ENCODE results near the gene DGKZ. TPM values are rescaled to one million over a fixed set of nuclear protein-coding genes. Genes with fewer than 3 reads are reported as not detected.

The DGKZ gene
- total and polyA plus RNA-seq, 2 donors (not counting 3 experiments of a cell fraction or from before 2014, with no cell fraction given) = 88.8 to 127 TPM

DNA sequence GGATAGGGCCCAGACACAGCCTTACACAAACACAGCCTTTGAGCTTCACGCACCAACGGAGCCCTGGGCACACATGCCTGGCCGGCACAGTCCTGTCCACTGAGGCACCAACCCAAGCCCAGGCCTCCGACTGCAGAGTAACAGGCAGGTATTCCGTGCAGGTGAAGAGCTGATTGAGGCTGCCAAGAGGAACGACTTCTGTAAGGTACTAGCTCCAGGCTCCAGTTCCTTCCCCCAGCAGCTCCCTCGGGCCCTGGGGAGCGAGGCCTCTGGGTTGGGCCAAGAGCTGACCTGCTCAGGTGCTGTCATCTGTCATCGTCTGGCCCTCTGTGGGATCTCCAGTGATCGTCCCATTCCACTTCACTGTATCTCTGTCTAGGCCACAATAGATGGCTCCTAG lies 31.0 kb downstream of the DGKZ start:
- BruUV-seq (replicated peaks) = no TSS peak
- no peak for DNase-seq (ENCODE audit: low read depth, low spot score)
- Histone ChIP-seq H3K4me2 (ENCODE audit: insufficient read depth, low read length) (no peak overlapping the region), H3K9me1 (replicated peaks; ENCODE audit: control insufficient read depth, extremely low read depth, insufficient read depth, low read length) (no peaks in the 10 kb centered on the region), H4K20me1 (replicated peaks; ENCODE audit: control insufficient read depth, extremely low read depth, insufficient read depth, low read length) (no peaks in the 10 kb centered on the region), H3K4me1 (ENCODE audit: control insufficient read depth, extremely low read depth, insufficient read depth, low read length) (peaks cover 11% of the 10 kb centered on the region), H2AFZ (ENCODE audit: low read depth, low read length) (no peak overlapping the region), H3K79me2 (ENCODE audit: control insufficient read depth, insufficient read depth, low read length) (no peaks in the 10 kb centered on the region), H3K27ac (ENCODE audit: insufficient read depth, low read depth, low read length) (no peak overlapping the region), H3K27me3 (ENCODE audit: control insufficient read depth in 2 of 2, insufficient read depth in 2 of 2, low read length in 2 of 2) (no peaks in the 10 kb centered on the region), H3K9ac (replicated peaks; ENCODE audit: extremely low read depth, insufficient read depth, low read length) (no peak overlapping the region), H3K36me3 (ENCODE audit: control insufficient read depth in 2 of 2, extremely low read depth in 1 of 2, insufficient read depth in 2 of 2, low read length in 2 of 2) (peaks cover 3 to 35% of the 10 kb centered on the region in 2 experiments), H3K9me3 (replicated peaks; ENCODE audit: control insufficient read depth, insufficient read depth, low read length) (no peaks in the 10 kb centered on the region), H3K4me3 (replicated peaks in 1 of 3; ENCODE audit: insufficient read depth in 1 of 3, low read depth in 1 of 3, low read length in 3 of 3) (no peak overlapping the region)
- intact Hi-C loops (cut with micrococcal nuclease) (no loop called here), dilution Hi-C loops (cut with MboI; ENCODE audit: extremely low pct_ligation_motif_present, low sequenced_read_pairs) (no loop called here)
- POLR2A ChIA-PET = no interaction called here
- CTCF ChIA-PET = interaction anchor here (0.9 to 2.0 kb wide), 3 partner anchors 9 to 27 kb away, joined by 4 to 6 read pairs (median 5); no protein-coding TSS in a partner anchor
- no peak for FAIRE-seq
- TF ChIP-seq MYC (IDR thresholded peaks at IDR 0.05; ENCODE audit: low read depth, low read length) = no peak
- no peak for TF ChIP-seq MAX (IDR thresholded peaks at IDR 0.05; ENCODE audit: insufficient read depth, insufficient read length)
- no peak for TF ChIP-seq POLR2AphosphoS5 (IDR thresholded peaks at IDR 0.05; ENCODE audit: insufficient read depth, low read depth, low read length)
- no peak for TF ChIP-seq CTCF (IDR thresholded peaks at IDR 0.05; ENCODE audit: extremely low read depth in 1 of 2, insufficient read depth in 1 of 2, low read depth in 1 of 2, low read length in 2 of 2)
- no peak for TF ChIP-seq EZH2 (IDR thresholded peaks at IDR 0.05; ENCODE audit: borderline replicate concordance, low read depth, low read length, severe bottlenecking)
- no peak for TF ChIP-seq FOS (IDR thresholded peaks at IDR 0.05; ENCODE audit: borderline replicate concordance, insufficient read depth, low read length)
- TF ChIP-seq JUN (IDR thresholded peaks at IDR 0.05; ENCODE audit: borderline replicate concordance, insufficient read depth, insufficient read length, low read depth) = no peak
- no peak for TF ChIP-seq GATA2 (IDR thresholded peaks at IDR 0.05; ENCODE audit: insufficient read depth, insufficient read length, low read depth, low read length)
- TF ChIP-seq POLR2A (IDR thresholded peaks at IDR 0.05; ENCODE audit: low read depth, low read length) = no peak
